H7 (cell line): ENCODE results near the gene EPS8. TPM values are rescaled to one million over a fixed set of nuclear protein-coding genes. Genes with fewer than 3 reads are reported as not detected.
"Not testable (repeated sequence)": the region's sequence is repeated elsewhere in the genome, so short reads cannot be mapped to it uniquely, and the experiment has no call there.

Experiments used
- DNase-seq: peaks from one replicate; pipeline ENCODE4 v3.0.0; 2012
- H3K27me3 ChIP-seq: 2 replicates; pipeline ENCODE4 v1.6.0; 2011; ENCODE audit warnings: mild to moderate bottlenecking, low read length; ENCODE audit not compliant: control insufficient read depth, insufficient read depth
- H3K36me3 ChIP-seq: replicated peaks from 2 replicates; pipeline ENCODE4 v1.5.1; 2011; ENCODE audit warnings: low read length; ENCODE audit not compliant: control insufficient read depth, insufficient read depth
- H3K4me3 ChIP-seq: 2 replicates; pipeline ENCODE4 v1.5.1; 2011; ENCODE audit warnings: low read depth, mild to moderate bottlenecking, control low read depth, low read length, moderate library complexity; ENCODE audit not compliant: insufficient read depth
- total RNA-seq: library from RNA; depleted of rRNA; stranded (reverse); fragments of >200 nt; shearing (Covaris generic); gene quantifications from 2 replicates; pipeline ENCODE4 v1.2.3, GENCODE V29; 2014

EPS8 gene
- total RNA-seq, 1 experiment from 2014 or later: 2.7 TPM

DNA sequence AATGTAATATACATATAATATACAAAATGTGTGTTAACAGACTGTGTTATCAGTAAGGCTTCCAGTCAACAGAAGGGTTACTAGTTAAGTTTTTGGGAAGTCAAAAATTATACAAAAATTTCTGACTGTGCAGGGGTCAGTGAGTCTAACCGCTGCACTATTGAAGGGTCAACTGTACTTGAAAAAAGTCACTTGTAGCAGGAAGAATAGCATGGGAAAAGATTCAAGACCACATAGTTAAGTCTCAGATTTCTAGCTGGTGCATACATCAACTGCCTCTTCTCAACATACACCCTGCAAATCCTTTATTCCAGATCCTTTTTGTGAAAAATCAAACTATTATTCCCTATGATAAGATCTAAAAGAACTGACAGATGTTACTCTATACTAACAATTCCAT lies 5.9 kb downstream of the EPS8 start:
- H3K4me3 ChIP-seq: no peak overlapping the region
- peaks cover 10% of the 10 kb centered on the region for H3K27me3 ChIP-seq
- no peaks in the 10 kb centered on the region for H3K36me3 ChIP-seq
- no peak for DNase-seq

DNA sequence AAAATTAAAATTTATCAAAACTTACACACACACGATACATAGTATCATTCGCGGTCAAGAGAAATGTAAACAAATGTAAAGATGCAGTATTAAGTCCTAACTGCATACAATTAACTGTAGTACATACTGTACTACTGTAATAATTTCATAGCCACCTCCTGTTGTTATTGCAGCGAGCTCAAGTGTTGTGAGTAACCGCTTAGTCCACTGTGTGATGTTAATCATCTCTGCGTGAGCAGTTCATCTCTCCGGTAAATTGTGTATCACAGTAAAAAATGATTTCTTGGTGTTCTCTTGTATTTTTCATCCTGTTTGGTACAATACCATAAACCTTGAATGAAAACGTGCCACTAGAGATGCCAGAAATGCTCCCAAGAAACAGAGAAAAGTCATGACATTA lies 6.5 kb downstream of the EPS8 start:
- no peak overlapping the region for H3K4me3 ChIP-seq
- peaks cover 4% of the 10 kb centered on the region for H3K27me3 ChIP-seq
- no peak for DNase-seq
- H3K36me3 ChIP-seq: no peaks in the 10 kb centered on the region

DNA sequence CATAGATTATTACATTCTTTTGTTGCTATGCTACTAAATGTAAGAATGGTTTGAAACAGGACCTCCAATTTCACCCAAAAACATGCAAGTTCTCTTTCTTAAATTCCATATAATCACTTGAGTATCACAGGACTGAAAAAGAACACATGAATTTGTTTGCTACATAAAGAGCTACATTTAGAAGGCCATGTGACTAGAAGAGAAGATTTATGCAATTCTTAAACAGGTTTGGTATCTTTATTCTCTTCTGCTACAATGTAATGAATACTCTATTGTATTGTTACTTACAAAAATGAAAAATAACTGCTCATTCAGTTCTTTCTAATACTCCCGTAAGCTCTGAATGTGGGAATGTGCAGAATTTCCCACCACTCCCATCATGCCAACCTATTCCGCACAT lies 9.3 kb downstream of the EPS8 start:
- Histone ChIP-seq H3K36me3 (no peaks in the 10 kb centered on the region), H3K27me3 (no peaks in the 10 kb centered on the region), H3K4me3 (no peak overlapping the region)
- no peak for DNase-seq

DNA sequence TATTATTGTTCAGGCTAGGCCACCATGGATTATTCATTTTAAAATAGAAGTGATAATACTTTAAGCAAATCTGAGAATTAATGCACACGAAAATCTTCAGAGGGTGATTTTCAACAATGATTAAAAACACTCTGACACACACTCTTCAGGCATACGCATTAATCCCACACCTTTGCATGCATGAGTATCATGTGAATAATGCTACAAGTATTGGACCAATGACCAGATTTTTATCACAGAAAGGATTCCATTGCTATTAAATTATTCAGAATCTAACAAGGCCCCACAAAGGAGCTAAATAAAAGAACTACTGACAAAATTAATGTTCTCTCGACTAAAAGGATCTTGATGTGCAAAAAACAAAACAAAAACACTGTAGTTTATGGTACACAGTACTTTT lies 11.1 kb downstream of the EPS8 start:
- no peak overlapping the region for H3K4me3 ChIP-seq
- H3K27me3 ChIP-seq: no peaks in the 10 kb centered on the region
- no peak for DNase-seq
- no peaks in the 10 kb centered on the region for H3K36me3 ChIP-seq

DNA sequence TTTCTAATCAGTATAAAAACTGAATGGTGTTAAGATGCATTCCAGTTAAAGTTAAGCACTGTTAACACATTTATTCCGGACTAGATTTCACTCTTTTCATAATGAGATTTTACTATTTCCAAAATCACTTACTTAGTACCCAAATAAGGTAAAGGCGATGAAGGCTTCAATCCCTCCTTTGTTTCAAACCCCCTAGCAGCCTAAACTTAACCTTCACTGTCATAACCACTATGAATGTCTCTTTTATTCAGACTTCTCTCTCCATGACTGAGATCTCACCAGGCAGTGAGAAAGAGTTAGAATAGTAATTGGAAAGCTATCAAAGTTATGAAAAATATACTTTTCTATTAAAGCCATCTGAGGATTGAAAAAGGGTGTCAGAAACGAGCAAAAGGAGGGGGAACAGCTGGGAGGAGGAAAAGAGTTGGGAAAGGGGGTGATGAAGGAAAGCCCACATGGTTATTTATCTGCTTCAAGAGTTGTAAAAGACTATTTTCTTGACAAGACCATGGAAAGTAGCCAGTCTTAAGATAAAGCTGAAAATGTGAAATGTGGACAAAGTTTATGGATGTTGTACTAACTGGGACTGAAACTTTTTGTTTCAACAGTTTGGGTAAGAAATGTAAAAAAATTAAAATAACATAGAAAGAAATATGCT lies 11.7 kb downstream of the EPS8 start:
- H3K36me3 ChIP-seq: no peaks in the 10 kb centered on the region
- H3K27me3 ChIP-seq: no peaks in the 10 kb centered on the region
- no peak for DNase-seq
- H3K4me3 ChIP-seq: no peak overlapping the region

DNA sequence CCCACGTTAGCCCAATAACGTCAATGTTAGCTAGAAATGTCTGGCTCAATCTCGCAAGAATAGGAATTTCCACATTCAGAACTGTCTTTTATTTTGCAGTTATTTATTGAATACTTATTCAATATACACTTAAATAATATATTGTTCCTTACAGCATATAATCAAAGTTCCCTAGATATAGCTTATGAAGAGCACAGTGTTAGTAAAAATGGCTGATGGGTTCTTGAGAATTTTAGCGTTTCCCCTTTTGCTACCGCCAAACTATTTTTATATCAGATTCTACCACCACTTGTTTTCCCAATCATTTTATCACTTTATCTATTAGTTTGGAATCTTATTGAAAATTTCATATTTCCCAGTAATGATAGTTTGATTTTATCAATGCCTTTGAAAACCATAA lies 12.7 kb downstream of the EPS8 start:
- DNase-seq: no peak
- H3K27me3 ChIP-seq: no peaks in the 10 kb centered on the region
- H3K4me3 ChIP-seq: no peak overlapping the region
- no peaks in the 10 kb centered on the region for H3K36me3 ChIP-seq

DNA sequence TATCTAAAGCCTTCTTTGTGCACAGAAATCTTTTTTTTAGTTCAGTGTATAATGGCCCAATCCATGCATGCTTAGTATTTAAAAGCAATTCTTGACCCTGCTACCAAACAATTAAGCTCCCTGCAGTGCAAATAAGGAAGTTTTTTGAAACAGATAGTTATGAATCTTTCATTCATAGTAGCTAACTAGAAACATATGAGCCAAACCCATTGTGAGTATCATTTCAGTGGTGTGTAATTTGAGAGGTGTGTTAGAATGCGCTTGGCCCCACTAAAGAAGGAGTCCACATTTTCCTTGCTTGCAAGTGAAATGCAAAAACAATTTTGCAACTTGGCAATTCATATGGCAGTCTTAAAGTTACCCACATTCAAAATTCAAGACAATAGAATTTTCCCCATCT lies 14.4 kb downstream of the EPS8 start:
- no peak for DNase-seq
- H3K36me3 ChIP-seq: no peaks in the 10 kb centered on the region

DNA sequence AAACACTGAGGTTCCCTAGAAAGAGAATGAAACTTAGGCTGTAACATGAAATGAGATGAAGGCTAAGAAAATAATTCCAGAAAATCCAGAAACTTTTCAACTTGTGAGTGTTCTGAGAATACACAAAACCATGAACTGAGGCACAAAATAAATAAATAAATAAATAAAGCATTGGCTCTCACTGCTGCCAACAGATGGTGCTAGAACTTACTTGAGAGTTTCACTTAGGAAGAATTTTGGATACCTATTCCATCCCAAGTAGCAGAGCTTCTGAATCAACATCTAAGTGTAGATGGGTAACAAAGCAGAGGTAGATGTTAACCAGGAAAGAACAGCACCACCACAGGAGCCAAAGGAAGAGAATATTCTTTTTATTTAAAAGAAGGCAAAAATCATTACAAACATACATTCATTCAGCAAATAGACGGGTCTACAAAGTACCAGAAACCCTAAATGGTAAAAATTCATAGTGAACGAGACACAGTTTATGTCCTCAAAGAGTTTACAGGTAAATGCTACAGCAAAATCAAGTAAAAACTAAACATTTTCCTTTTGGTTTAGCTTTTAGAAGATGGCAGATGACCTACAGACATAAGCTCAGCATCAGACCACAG lies 16.7 kb downstream of the EPS8 start:
- Histone ChIP-seq H3K36me3 (no peaks in the 10 kb centered on the region), H3K27me3 (no peaks in the 10 kb centered on the region), H3K4me3 (no peak overlapping the region)
- no peak for DNase-seq

More for the DNA sequence above, 14.4 kb downstream of the EPS8 start:
- Histone ChIP-seq H3K4me3 (no peak overlapping the region), H3K27me3 (no peaks in the 10 kb centered on the region)

DNA sequence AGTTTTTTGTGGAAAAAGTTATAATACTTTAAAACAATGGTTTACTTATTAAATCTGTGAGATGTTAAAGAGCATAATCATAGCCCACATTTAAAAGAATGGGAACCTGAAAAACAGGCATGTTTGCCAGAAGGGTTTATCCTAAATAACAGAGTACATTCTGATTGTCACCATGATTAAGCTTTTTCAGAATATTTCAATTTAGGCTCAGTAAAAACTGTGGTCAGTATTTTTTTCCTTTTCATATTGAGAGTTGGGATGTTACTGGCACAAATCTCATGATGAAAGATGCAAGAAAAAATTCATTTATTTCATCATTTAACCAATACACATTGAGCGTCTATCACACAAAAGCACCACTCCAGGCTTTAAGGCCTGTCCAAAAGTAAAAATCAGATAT lies 18.6 kb downstream of the EPS8 start:
- Histone ChIP-seq H3K27me3 (no peaks in the 10 kb centered on the region), H3K4me3 (no peak overlapping the region), H3K36me3 (no peaks in the 10 kb centered on the region)
- DNase-seq: no peak

DNA sequence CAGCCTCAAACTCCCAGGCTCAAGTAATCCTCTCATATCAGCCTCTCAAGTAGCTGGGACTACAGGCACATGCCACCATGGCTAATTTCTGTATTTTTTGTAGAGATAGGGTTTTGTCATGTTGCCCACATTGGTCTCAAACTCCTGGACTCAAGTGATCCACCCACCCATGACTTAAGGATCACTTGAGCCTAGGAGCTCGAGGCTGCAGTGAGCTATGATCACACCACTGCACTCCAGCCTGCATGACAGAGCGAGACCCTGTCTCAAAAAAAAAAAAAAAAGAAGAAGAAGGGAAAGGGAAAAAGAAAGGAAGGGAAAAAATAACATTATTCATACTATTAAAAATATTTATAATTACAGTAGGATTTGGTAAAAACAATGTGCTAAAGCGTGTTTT lies 19.2 kb downstream of the EPS8 start:
- no peak for DNase-seq
- Histone ChIP-seq H3K4me3 (no peak overlapping the region), H3K36me3 (no peaks in the 10 kb centered on the region), H3K27me3 (no peaks in the 10 kb centered on the region)

DNA sequence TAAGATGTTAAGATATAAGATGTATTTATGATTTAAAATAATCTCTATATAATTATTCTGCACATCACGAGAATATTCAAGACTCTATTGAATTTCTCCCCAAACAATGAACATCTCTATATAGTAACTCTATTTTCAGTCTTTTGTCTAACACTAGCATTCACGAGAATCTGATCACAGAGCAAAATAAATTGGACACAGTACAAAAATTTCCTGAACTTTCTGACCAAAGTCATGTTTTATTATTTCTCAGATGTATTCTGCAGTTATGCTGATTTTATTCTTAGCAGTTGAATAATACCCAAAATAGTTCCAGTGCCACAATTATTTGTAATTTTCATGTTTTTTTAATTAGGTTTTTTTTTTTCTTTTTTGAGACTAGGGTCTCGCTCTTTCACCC lies 19.6 kb downstream of the EPS8 start:
- no peak overlapping the region for H3K4me3 ChIP-seq
- H3K36me3 ChIP-seq: no peaks in the 10 kb centered on the region
- no peak for DNase-seq
- H3K27me3 ChIP-seq: no peaks in the 10 kb centered on the region

DNA sequence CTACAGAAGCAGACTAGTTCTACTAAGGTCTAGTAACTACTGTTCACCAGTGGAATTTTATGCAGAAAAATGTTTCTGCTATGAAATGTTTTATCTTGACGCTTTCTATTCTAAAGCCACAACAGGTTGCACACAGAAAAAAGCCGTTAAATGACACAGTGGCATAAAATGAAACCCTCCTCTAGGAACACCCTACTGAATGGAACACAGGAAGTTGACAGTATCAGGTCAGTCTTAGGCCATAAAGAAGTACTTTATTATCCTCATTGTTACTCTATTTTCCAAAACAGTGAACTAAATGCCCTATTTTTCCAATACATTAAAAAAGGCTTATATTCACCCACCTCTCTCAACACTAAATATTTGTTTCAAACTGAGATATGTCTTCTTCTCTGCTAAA lies 21.9 kb downstream of the EPS8 start:
- Histone ChIP-seq H3K36me3 (no peaks in the 10 kb centered on the region), H3K4me3 (no peak overlapping the region), H3K27me3 (no peaks in the 10 kb centered on the region)
- DNase-seq: no peak

DNA sequence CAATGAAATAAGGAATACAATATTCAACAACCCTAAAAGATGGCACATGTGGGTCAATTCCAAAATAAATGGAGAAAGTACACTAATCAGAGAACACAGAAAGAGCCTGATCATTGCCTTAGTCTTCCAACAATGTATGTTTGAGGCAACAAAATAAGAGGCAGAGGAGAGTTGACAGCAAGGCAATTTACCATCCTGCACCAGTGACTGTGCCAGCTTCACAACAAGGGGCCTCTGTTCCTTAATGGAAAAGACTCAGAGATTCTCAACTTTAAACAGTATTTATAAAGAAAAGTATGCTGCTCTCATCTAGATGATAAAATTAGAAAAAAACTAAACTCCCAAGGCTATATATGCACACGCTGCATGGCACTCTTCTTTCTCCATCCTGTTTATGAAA lies 25.9 kb downstream of the EPS8 start:
- no peaks in the 10 kb centered on the region for H3K36me3 ChIP-seq
- no peak for DNase-seq
- H3K4me3 ChIP-seq: no peak overlapping the region
- H3K27me3 ChIP-seq: no peaks in the 10 kb centered on the region

DNA sequence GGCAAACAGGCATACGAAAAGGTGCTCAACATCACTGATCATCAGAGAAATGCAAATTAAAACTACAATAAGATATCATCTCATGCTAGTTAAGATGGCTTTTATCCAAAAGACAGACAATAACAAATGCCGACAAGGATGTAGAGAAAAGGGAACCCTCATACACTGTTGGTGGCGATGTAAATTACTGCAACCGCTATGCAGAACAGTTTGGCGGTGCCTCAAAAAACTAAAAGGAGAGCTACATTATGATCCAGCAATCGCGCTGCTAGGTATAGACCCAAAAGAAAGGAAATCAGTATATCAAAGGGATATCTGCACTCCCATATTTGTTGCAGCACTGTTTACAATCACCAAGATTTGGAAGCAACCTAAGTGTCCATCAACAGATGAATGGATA lies 27.0 kb downstream of the EPS8 start:
- H3K36me3 ChIP-seq, H3K4me3 ChIP-seq, H3K27me3 ChIP-seq, DNase-seq: not testable (repeated sequence)

DNA sequence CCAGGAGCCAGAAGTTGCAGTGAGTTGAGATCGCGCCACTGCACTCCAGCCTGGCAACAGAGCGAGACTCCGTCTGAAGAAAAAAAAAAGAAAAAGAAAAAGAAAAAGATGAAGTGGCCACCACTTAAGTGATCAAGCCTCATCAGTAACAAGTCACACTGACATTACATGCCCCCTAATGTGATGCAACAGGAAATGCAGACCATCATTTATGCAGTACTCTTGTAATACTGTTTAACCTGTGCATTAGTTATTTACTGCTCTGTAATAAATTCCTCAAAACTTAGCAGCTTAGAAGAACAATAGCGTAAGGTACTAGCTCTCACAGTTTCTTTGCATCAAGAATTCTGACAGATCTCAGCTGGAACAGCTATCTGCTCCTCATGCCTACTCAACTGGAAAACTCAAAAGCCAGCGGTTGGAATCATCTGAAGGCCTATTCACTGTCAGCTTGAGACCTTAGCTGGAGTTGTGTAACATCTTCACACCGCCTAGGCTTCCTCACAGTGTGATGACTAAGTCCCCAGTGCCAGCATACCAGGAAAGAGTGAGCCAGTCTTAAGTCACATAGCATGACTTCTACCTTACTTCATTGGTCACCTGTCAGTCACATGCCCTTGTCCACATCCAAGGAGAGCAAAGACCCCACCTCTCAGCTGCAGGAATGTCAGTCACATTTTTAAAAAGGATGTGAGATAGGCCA lies 31.5 kb downstream of the EPS8 start:
- no peak for DNase-seq

More for the DNA sequence above, 31.5 kb downstream of the EPS8 start:
- H3K27me3 ChIP-seq: no peaks in the 10 kb centered on the region
- no peak overlapping the region for H3K4me3 ChIP-seq
- no peaks in the 10 kb centered on the region for H3K36me3 ChIP-seq
